SH-SY5Y (cell line): Measurements from ENCODE around the gene PTDSS2.

Experiments
- GATA2 ChIP-seq: IDR thresholded peaks from 2 replicates; pipeline ENCODE4 v1.6.1; 2011; ENCODE audit warnings: mild to moderate bottlenecking, low read depth, low read length
- GATA3 ChIP-seq: IDR thresholded peaks from 2 replicates; pipeline ENCODE4 v1.6.1; 2011; ENCODE audit warnings: low read depth, mild to moderate bottlenecking, low read length, moderate library complexity

Gene PTDSS2

GRCh38 chr11:516400-516799, 66.3 kb downstream of the PTDSS2 start:
- TF ChIP-seq GATA3 = no peak
- TF ChIP-seq GATA2 = no peak

- TF ChIP-seq GATA2 (no peak), GATA3 (no peak)
Measured at GRCh38 chr11:518463-519202, 68.6 kb downstream of the PTDSS2 start.

- TF ChIP-seq GATA3 = no peak
- TF ChIP-seq GATA2 = no peak
Measured at GRCh38 chr11:520428-521176, 70.5 kb downstream of the PTDSS2 start.

- TF ChIP-seq GATA2 = no peak
- no peak for TF ChIP-seq GATA3
Measured at GRCh38 chr11:521177-521688, 71.2 kb downstream of the PTDSS2 start.

GRCh38 chr11:526192-526591, 76.1 kb downstream of the PTDSS2 start:
- TF ChIP-seq GATA2 = no peak
- no peak for TF ChIP-seq GATA3

- TF ChIP-seq GATA3 (no peak), GATA2 (no peak)
Measured at GRCh38 chr11:528166-528814, 78.2 kb downstream of the PTDSS2 start.

GRCh38 chr11:528815-529727, 79.0 kb downstream of the PTDSS2 start:
- TF ChIP-seq GATA3 = no peak
- TF ChIP-seq GATA2 = no peak

- TF ChIP-seq GATA3 (no peak), GATA2 (no peak)
Measured at GRCh38 chr11:529728-530411, 79.8 kb downstream of the PTDSS2 start.

- no peak for TF ChIP-seq GATA3
- TF ChIP-seq GATA2 = no peak
Measured at GRCh38 chr11:530960-531831, 81.1 kb downstream of the PTDSS2 start.

GRCh38 chr11:531919-532526, 81.9 kb downstream of the PTDSS2 start:
- TF ChIP-seq GATA2 = no peak
- no peak for TF ChIP-seq GATA3

- TF ChIP-seq GATA2 = no peak
- TF ChIP-seq GATA3 = no peak
Measured at GRCh38 chr11:532527-532985, 82.5 kb downstream of the PTDSS2 start.

GRCh38 chr11:532986-533585, 83.0 kb downstream of the PTDSS2 start:
- TF ChIP-seq GATA2 (no peak), GATA3 (no peak)
